Measurements from ENCODE around the gene HNF1A. TPM values are rescaled to one million over a fixed set of nuclear protein-coding genes. Genes with fewer than 3 reads are reported as not detected.

The HNF1A gene
- total and polyA plus RNA-seq, 9 of the 15 experiments (the other 6 are each of a cell fraction or from before 2014, with no cell fraction given): not detected

- no peak for TF ChIP-seq HMG20B (CRISPR knock-in tag; IDR thresholded peaks at IDR 0.05)
- 0 out of 2 replicates have a peak, but pooled peaks have one; percentile 28 for TF ChIP-seq L3MBTL2 (IDR thresholded peaks at IDR 0.05)
- no peak for TF ChIP-seq NUFIP1 (IDR thresholded peaks at IDR 0.05; ENCODE audit: partially characterized antibody)
- TF ChIP-seq CC2D1A (IDR thresholded peaks at IDR 0.05): no peak
- TF ChIP-seq E2F4 (CRISPR knock-in tag; IDR thresholded peaks at IDR 0.05; ENCODE audit: low read depth): no peak
- no peak for TF ChIP-seq RFX5 (IDR thresholded peaks at IDR 0.05; ENCODE audit: low read depth, low read length)
- no peak for TF ChIP-seq U2AF2 (optimal IDR thresholded peaks at IDR 0.05; ENCODE audit: low read depth, low read length)
- peak; percentile 46; a peak in 1 of 4 replicates for TF ChIP-seq MAZ (CRISPR knock-in tag; conservative IDR thresholded peaks at IDR 0.05 in 1 of 2, IDR thresholded peaks at IDR 0.05 in 1 of 2)
- TF ChIP-seq ZBTB17 (CRISPR knock-in tag; IDR thresholded peaks at IDR 0.05): peak; percentile 59; the same call in 1 of the 2 replicates
- TF ChIP-seq HDAC8 (tag; IDR thresholded peaks at IDR 0.05): 0 out of 2 replicates have a peak, but pooled peaks have one; percentile 6
- TF ChIP-seq SMAD4 (CRISPR knock-in tag; conservative IDR thresholded peaks at IDR 0.05): 0 out of 2 replicates have a peak, but pooled peaks have one; percentile 38
- TF ChIP-seq NKRF (IDR thresholded peaks at IDR 0.05; ENCODE audit: borderline replicate concordance): peak; percentile 95
- no peak for TF ChIP-seq SLC30A9 (CRISPR knock-in tag; IDR thresholded peaks at IDR 0.05)
- peak; percentile 33 for TF ChIP-seq SETDB1 (IDR thresholded peaks at IDR 0.05; ENCODE audit: low read length)
- 0 out of 2 replicates have a peak, but pooled peaks have one; percentile 39 for TF ChIP-seq ZNF212 (CRISPR knock-in tag; IDR thresholded peaks at IDR 0.05)
- TF ChIP-seq ZNF551 (CRISPR knock-in tag; IDR thresholded peaks at IDR 0.05): no peak
- TF ChIP-seq POLR2B (IDR thresholded peaks at IDR 0.05; ENCODE audit: low read depth, partially characterized antibody): peak; percentile 67
- TF ChIP-seq TAL1 (IDR thresholded peaks at IDR 0.05): no peak
- no peak for TF ChIP-seq RBM39 (optimal IDR thresholded peaks at IDR 0.05; ENCODE audit: low read depth, low read length)
- TF ChIP-seq FOXJ3 (CRISPR knock-in tag; IDR thresholded peaks at IDR 0.05): no peak
- no peak for TF ChIP-seq ZNF134 (CRISPR knock-in tag; conservative IDR thresholded peaks at IDR 0.05)
- TF ChIP-seq CBFA2T2 (conservative IDR thresholded peaks at IDR 0.05): peak; percentile 44
These were observed 37.8 kb downstream of the HNF1A start, which contains the start of gene C12orf43 (continued) for GRCh38 chr12:121015825-121016766.

Measured in K562 (cell line).